Ovary (tissue), 3 donors: ENCODE data around the gene KIF4A.

Source experiments
- CTCF ChIP-seq, 3 donors: fragments of 450-650 bp in 2 of 3; fragments of 200-600 bp in 1 of 3; IDR thresholded peaks; one replicate each; pipeline versions ENCODE4 v1.5.1 to v1.8.0; 2016 to 2022; ENCODE audit warnings: antibody characterized with exemption in 3 of 3, mild to moderate bottlenecking in 1 of 3
- EP300 ChIP-seq: sonication (generic); formaldehyde crosslinking; IDR thresholded peaks from one replicate; pipeline ENCODE4 v1.6.1; 2017; ENCODE audit warnings: antibody characterized with exemption
- POLR2A ChIP-seq: fragments of 450-650 bp; IDR thresholded peaks from one replicate; pipeline ENCODE4 v1.6.1; 2017; ENCODE audit warnings: antibody characterized with exemption, mild to moderate bottlenecking, moderate library complexity
- donor health status: DM: no; HTN: no; CAD: no.

- no peak for TF ChIP-seq CTCF (IDR thresholded peaks at IDR 0.05)
- TF ChIP-seq POLR2A, result no peak
- no peak for TF ChIP-seq EP300
Observed at GRCh38 chrX:70421618-70422017, 131.7 kb downstream of the KIF4A start.
